ENCODE results near the gene AKR1C1.
"Not testable (repeated sequence)": the region's sequence is repeated elsewhere in the genome, so short reads cannot be mapped to it uniquely, and the experiment has no call there.

AKR1C1 gene

DNA sequence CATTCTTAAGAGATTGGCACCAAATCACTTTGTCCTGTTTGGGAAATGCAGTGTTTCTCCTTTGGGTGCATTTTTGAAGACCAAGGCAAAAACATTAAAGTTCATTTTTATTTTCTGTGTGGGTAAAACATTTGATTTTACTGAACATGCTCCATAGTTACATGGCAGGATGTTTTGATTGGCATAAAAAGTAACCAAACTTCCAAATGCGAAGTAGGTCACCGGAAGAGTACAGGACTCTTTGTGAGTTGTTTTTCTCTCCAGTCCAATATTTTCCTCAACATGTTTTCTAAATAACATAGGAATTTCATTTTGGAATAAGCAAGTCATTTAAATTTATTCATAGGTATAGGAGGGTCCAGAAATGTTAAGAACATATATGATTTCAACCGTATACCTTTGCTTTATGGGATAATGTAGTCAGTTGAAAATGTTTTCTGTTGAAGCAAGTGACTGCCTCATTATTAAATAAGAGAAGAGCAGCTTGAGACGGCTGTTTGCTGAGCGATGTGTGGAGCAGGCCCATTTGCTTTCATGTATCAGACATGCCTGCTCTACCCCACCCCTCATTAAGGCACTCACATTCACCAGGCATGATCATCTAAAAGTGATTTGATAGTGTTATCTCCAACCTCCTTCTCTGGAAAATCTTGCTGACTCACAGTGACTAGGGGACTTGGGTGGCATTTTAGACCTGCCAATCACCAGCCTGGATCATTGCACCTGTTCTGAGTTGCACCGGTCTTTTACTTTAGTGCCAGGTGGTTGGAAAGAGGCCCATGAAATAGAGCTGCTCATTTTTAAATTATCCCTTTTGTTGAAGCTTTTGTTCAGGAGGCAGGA lies 56.8 kb downstream of the AKR1C1 start:
- DNase-seq, result not testable (repeated sequence)

DNA sequence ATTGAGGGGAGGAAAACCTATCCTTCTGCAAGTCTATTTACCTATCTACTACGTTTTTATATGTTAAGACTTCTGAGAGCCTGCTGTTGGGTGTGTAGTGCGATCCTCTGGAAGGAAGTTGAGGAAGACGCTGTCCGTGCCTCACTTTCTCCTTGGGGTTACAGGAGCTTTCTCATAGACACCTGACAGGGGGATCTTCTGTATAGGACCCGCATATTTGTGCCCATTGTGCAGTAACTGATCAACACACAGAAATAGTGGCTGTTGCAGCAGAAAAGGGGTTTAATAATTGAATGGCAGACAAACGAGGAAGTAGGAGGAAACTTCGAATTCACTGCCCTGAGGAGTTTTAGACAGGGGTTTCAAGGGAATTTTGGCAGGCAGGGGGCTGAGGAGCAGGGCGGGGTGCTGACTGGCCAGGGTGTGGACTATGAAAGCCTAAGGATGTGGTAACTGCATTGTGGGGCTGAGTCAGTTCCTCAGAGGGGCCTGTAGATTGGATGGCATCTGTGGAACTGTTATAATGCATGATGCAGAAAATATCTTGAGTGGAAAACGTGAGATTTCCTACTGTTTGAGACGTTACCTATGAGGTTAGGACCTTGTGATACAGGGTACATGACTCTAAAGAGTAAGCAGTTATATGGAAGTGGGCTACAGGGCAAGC lies 58.5 kb downstream of the AKR1C1 start:
- DNase-seq, result not testable (repeated sequence)

DNA sequence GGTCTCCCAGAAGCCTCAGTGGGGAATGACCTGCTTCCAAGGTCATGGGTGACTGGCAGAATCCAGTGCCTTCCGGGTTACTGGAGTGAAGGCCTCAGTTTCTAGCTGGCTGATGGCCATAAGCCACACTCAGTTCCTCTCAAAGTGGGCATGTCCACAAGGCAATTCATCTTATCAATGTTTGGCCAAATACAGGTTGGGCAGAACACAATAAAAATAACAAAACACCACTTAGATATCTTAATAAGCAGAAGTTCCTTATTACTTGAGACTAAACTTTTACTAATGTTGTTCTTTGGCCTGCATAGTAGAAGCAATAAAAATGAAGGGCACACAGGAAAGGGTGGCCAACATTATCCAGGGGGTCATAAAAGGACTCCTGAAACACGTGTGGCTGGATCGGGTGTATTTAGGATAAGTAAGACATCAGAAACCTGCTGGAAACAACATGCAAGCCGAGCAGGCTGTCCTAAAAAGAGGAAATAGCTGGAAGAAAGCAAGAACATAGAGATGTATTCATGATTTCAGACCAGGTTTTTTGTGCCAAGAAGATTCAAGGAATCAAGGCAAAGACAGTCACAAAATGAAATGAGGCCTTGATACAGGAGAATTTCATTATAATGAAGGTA lies 60.1 kb downstream of the AKR1C1 start:
- no peak for DNase-seq

DNA sequence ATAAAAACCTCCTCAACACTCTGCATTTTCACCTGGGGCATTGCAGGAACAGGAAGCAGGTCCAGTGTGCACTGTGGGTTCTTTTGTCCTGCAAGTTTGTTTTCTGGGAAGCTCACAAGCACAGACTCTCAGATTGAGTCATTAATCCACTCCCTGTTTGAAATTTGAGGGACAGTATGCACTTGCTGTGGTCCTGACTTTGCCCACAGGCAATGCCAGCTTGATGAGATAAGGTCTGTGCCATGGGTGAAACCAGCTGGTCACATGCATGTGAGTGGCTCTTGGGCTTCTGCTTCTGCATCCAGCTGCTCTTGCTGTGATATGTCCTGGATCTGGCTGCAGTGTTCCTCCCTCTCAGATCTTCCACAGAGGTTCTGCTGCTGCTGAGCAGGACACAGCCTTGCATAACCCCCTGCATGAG lies 62.3 kb downstream of the AKR1C1 start:
- DNase-seq, result not testable (repeated sequence)

DNA sequence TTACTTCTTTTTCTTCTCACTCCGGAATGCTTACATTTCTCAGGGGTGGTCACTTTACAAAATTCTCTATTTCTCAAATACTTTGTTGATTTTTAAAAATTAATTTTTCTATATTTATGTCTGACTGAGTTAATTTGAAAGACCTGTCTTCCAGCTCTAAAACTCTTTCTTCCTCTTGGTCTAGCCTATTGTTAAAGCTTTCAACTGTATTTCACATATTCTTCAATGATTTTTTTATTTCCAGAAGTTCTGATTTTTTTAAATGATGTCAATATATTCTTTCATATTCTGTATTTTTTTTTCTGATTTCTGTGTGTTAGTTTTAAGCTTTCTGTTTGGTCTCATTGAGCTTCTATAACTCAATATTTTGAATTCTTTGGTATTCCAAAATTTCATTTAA lies 67.8 kb downstream of the AKR1C1 start:
- DNase-seq, result no peak

DNA sequence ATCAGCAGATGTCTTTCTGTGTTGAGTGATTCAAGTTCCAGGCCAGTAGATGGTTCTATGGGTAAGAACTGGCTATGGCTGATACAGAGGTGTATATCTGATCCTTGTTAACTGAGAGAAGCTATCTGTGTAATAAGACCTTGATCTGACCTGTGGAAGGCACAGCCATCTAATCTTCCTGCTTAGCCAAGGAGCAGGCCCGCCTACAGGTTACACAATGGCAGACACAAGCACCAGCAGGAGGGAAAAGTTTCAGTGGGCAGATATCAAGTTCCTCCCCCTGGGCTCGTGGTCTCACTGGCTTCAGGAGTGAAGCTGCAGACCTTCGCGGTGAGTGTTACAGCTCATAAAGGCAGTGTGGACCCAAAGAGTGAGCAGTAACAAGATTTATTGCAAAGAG lies 68.4 kb downstream of the AKR1C1 start:
- not testable (repeated sequence) for DNase-seq

DNA sequence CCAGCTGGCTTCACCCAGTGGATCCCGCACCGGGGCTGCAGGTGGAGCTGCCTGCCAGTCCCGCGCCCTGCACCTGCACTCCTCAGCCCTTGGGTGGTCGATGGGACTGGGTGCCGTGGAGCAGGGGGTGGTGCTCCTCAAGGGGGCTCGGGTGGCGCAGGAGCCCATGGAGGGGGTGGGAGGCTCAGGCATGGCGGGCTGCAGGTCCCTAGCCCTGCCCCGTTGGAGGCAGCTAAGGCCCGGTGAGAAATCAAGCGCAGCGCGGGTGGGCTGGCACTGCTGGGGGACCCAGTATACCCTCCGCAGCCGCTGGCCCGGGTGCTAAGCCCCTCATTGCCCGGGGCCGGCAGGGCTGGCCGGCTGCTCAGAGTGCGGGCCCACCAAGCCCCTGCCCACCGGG lies 69.2 kb downstream of the AKR1C1 start:
- not testable (repeated sequence) for DNase-seq
